IMR-90 (cell line): ENCODE data around the gene MYO1H. TPM values are rescaled to one million over a fixed set of nuclear protein-coding genes. Genes with fewer than 3 reads are reported as not detected.

Source experiments
- ATAC-seq: fragments of 200-7000 bp; cut with Tn5 transposase; 2 replicates; pipeline ENCODE4 v1.9.1; 2020; ENCODE audit warnings: low read depth, mild to moderate bottlenecking, moderate library complexity
- BruUV-seq: library from RNA; stranded (reverse); fragments of 400-500 nt; replicated peaks from 2 replicates; lab custom pipeline; 2021; lab: Mats Ljungman, UMichigan
- CTCF ChIA-PET: fragments of 300-600 bp; formaldehyde crosslinking; extraction: SDS; loops from one replicate; lab custom pipeline; 2021; ENCODE audit warnings: antibody characterized with exemption; lab: Yijun Ruan, JAX
- POLR2A ChIA-PET: fragments of 300-600 bp; sonication (Branson Sonifier 250); formaldehyde crosslinking; loops from one replicate; lab custom pipeline; 2022; ENCODE audit warnings: antibody characterized with exemption; ENCODE audit not compliant: unreplicated experiment; lab: Charles Lee
- DNase-seq: peaks from one replicate; pipeline ENCODE4 v3.0.0; 2013
- H2AFZ ChIP-seq: replicated peaks from 2 replicates; pipeline ENCODE3; 2013; ENCODE audit warnings: low read length, mild to moderate bottlenecking; ENCODE audit not compliant: poor library complexity
- H2AK5ac ChIP-seq: 2 replicates; pipeline ENCODE4 v1.6.1; 2013; ENCODE audit warnings: low read depth, low read length, inconsistent platforms
- H2AK9ac ChIP-seq: replicated peaks from 2 replicates; pipeline ENCODE3; 2013; ENCODE audit warnings: mild to moderate bottlenecking, low read depth, low read length, moderate library complexity; ENCODE audit not compliant: poor library complexity
- H2BK120ac ChIP-seq: 2 replicates; pipeline ENCODE4 v1.6.1; 2013; ENCODE audit warnings: low read depth, low read length, inconsistent platforms
- H2BK15ac ChIP-seq: 3 replicates; pipeline ENCODE4 v1.6.1; 2013; ENCODE audit warnings: low read depth, low read length, inconsistent platforms
- H2BK20ac ChIP-seq: 2 replicates; pipeline ENCODE4 v1.6.1; 2013; ENCODE audit warnings: low read depth, mild to moderate bottlenecking, inconsistent platforms, low read length, moderate library complexity
- H2BK5ac ChIP-seq: 2 replicates; pipeline ENCODE4 v1.6.1; 2013; ENCODE audit warnings: mild to moderate bottlenecking, low read depth, low read length, inconsistent platforms; ENCODE audit not compliant: poor library complexity, severe bottlenecking
- H3K14ac ChIP-seq: replicated peaks from 2 replicates; pipeline ENCODE4 v1.6.1; 2013; ENCODE audit warnings: low read depth, low read length, inconsistent platforms
- H3K18ac ChIP-seq: 2 replicates; pipeline ENCODE4 v1.6.1; 2013; ENCODE audit warnings: low read depth, low read length, control low read depth
- H3K23ac ChIP-seq: 2 replicates; pipeline ENCODE4 v1.6.1; 2013; ENCODE audit warnings: low read depth, low read length, inconsistent platforms
- H3K27ac ChIP-seq: 2 replicates; pipeline ENCODE4 v1.5.1; 2013; ENCODE audit warnings: mild to moderate bottlenecking, control low read depth, low read length; ENCODE audit not compliant: insufficient read depth
- H3K27me3 ChIP-seq: 2 replicates; pipeline ENCODE4 v1.6.1; 2013; ENCODE audit warnings: low read length; ENCODE audit not compliant: control insufficient read depth, insufficient read depth
- H3K36me3 ChIP-seq: 2 replicates; pipeline ENCODE4 v1.6.1; 2013; ENCODE audit warnings: low read length, mixed read lengths; ENCODE audit not compliant: control insufficient read depth, insufficient read depth
- H3K4ac ChIP-seq: 2 replicates; pipeline ENCODE4 v1.6.1; 2013; ENCODE audit warnings: low read depth, low read length, inconsistent platforms
- H3K4me1 ChIP-seq: 2 replicates; pipeline ENCODE4 v1.6.1; 2013; ENCODE audit warnings: low read length, mixed read lengths; ENCODE audit not compliant: control insufficient read depth, insufficient read depth
- H3K4me2 ChIP-seq: 2 replicates; pipeline ENCODE4 v1.6.1; 2013; ENCODE audit warnings: low read depth, mild to moderate bottlenecking, control low read depth, low read length, moderate library complexity
- H3K4me3 ChIP-seq: 2 replicates; pipeline ENCODE4 v1.5.1; 2013; ENCODE audit warnings: low read depth, mild to moderate bottlenecking, control low read depth, low read length, moderate library complexity; ENCODE audit not compliant: insufficient read depth
- H3K56ac ChIP-seq: 2 replicates; pipeline ENCODE4 v1.6.1; 2013; ENCODE audit warnings: low read length, inconsistent platforms; ENCODE audit not compliant: insufficient read depth; ENCODE audit errors: extremely low read depth
- H3K79me1 ChIP-seq, 2 experiments: 2 replicates each; pipeline ENCODE4 v1.6.1; 2013; ENCODE audit warnings: low read length in 2 of 2, inconsistent platforms in 1 of 2, low read depth in 1 of 2
- H3K9ac ChIP-seq: 2 replicates; pipeline ENCODE4 v1.6.1; 2013; ENCODE audit warnings: low read depth, low read length, control low read depth
- H3K9me1 ChIP-seq: 2 replicates; pipeline ENCODE4 v1.6.1; 2013; ENCODE audit warnings: low read length, inconsistent platforms; ENCODE audit not compliant: insufficient read depth
- H3K9me3 ChIP-seq: 2 replicates; pipeline ENCODE4 v1.6.1; 2013; ENCODE audit warnings: low read length; ENCODE audit not compliant: control insufficient read depth, insufficient read depth
- H4K20me1 ChIP-seq: 2 replicates; pipeline ENCODE4 v1.6.1; 2013; ENCODE audit warnings: low read length, inconsistent platforms; ENCODE audit not compliant: insufficient read depth
- H4K5ac ChIP-seq: 2 replicates; pipeline ENCODE4 v1.6.1; 2013; ENCODE audit warnings: mild to moderate bottlenecking, low read depth, low read length, control low read depth
- H4K8ac ChIP-seq, 2 experiments: 2 replicates each; pipeline ENCODE4 v1.6.1; 2013; ENCODE audit warnings: low read depth in 2 of 2, low read length in 2 of 2, control low read depth in 1 of 2, inconsistent platforms in 1 of 2
- H4K91ac ChIP-seq: 2 replicates; pipeline ENCODE4 v1.6.1; 2013; ENCODE audit warnings: low read depth, low read length, inconsistent platforms; ENCODE audit not compliant: insufficient read depth
- CHD1 ChIP-seq: IDR thresholded peaks from 2 replicates; pipeline ENCODE4 v1.6.1; 2012; ENCODE audit warnings: low read depth, low read length, improper control_type of control experiment
- CTCF ChIP-seq: conservative IDR thresholded peaks from 2 replicates; pipeline ENCODE4 v1.5.1; 2012; ENCODE audit warnings: mild to moderate bottlenecking, low read depth, low read length, improper control_type of control experiment
- ELK1 ChIP-seq: fragments of 150-350 bp; IDR thresholded peaks from 2 replicates; pipeline ENCODE4 v1.6.1; 2016; ENCODE audit warnings: low read depth, mild to moderate bottlenecking, low read length, moderate library complexity, borderline replicate concordance
- FOS ChIP-seq: fragments of 150-350 bp; IDR thresholded peaks from 2 replicates; pipeline ENCODE4 v1.6.1; 2016; ENCODE audit warnings: low read depth, low read length
- MXI1 ChIP-seq: IDR thresholded peaks from 2 replicates; pipeline ENCODE4 v1.6.1; 2012; ENCODE audit warnings: low read depth, mild to moderate bottlenecking, low read length, moderate library complexity, borderline replicate concordance
- POLR2A ChIP-seq: IDR thresholded peaks from 2 replicates; pipeline ENCODE4 v1.6.1; 2012; ENCODE audit warnings: mild to moderate bottlenecking, low read depth, low read length
- RCOR1 ChIP-seq: IDR thresholded peaks from 2 replicates; pipeline ENCODE4 v1.6.1; 2012; ENCODE audit warnings: mild to moderate bottlenecking, low read length, improper control_type of control experiment; ENCODE audit not compliant: insufficient replicate concordance
- RFX5 ChIP-seq: IDR thresholded peaks from 2 replicates; pipeline ENCODE4 v1.8.0; 2012; ENCODE audit warnings: low read depth, mild to moderate bottlenecking, low read length, moderate library complexity
- WGBS, 2 experiments: methylation state at CpG; one replicate each; pipeline versions ENCODE4 v1.1.5 to v1.1.7; 2013; ENCODE audit warnings: missing lambda C conversion rate in 2 of 2; ENCODE audit not compliant: insufficient read length in 1 of 2; ENCODE audit errors: extremely low coverage in 2 of 2; 5-methylcytosine and 5-hydroxymethylcytosine counted together
- dilution Hi-C: fragments of 300-500 bp; cut with HindIII; formaldehyde crosslinking; loops from one replicate; pipeline ENCODE4 v1.14.3; 2018; ENCODE audit warnings: low sequenced_read_pairs; ENCODE audit not compliant: unreplicated experiment
- in situ Hi-C: fragments of 300-500 bp; cut with MboI; formaldehyde crosslinking; loops from 3 replicates; pipeline ENCODE4 v1.14.3; 2019; ENCODE audit warnings: low sequenced_read_pairs, inconsistent platforms, mixed read lengths
- intact Hi-C: fragments of 100-400 bp; cut with micrococcal nuclease; formaldehyde crosslinking; loops from 2 replicates; pipeline ENCODE4 v1.10.0; 2022
- polyA plus RNA-seq, 3 experiments: library from polyadenylated mRNA; depleted of rRNA; stranded (reverse); fragments of >200 nt; gene quantifications; 2 replicates each; pipeline ENCODE4 v1.2.3, GENCODE V29; 2012; ENCODE audit warnings: low replicate concordance in 1 of 3
- total RNA-seq: library from RNA; depleted of rRNA; stranded (reverse); fragments of >200 nt; gene quantifications from 2 replicates; pipeline ENCODE4 v1.2.3, GENCODE V29; 2012

MYO1H gene
- total and polyA plus RNA-seq, 2 of the 4 experiments (the other 2 are of a cell fraction): not detected

GRCh38 chr12:109423392-109423791, 75.7 kb downstream of the MYO1H start:
- H4K5ac ChIP-seq: no peak overlapping the region
- H3K4me1 ChIP-seq: no peaks in the 10 kb centered on the region; the same call in none of the 2 replicates
- no peak for TF ChIP-seq MXI1
- TF ChIP-seq CTCF: no peak
- TF ChIP-seq ELK1: no peak
- no peak for TF ChIP-seq RCOR1
- no peak for TF ChIP-seq CHD1
- no peak for TF ChIP-seq RFX5
- TF ChIP-seq POLR2A: no peak
- no peak for TF ChIP-seq FOS
- H3K36me3 ChIP-seq: no peaks in the 10 kb centered on the region
- no peak overlapping the region for H3K14ac ChIP-seq
- no peak overlapping the region for H3K56ac ChIP-seq
- no peak overlapping the region for H3K4me3 ChIP-seq
- dilution Hi-C loops (no loop called here), in situ Hi-C loops (loop anchor here (10.0 kb wide), 1 partner anchor 351 kb away; no protein-coding TSS in a partner anchor), intact Hi-C loops (no loop called here)
- ChIA-PET POLR2A (no interaction called here), CTCF (no interaction called here)
- no peak overlapping the region for H2AK5ac ChIP-seq
- no peak overlapping the region for H2AK9ac ChIP-seq
- H2BK20ac ChIP-seq: no peak overlapping the region
- H2AFZ ChIP-seq: no peak overlapping the region
- H2BK15ac ChIP-seq: no peak overlapping the region
- ATAC-seq (no peak), DNase-seq (no peak)
- H3K79me1 ChIP-seq: no peaks in the 10 kb centered on the region
- H3K23ac ChIP-seq: no peak overlapping the region
- no peak overlapping the region for H4K8ac ChIP-seq
- H3K27ac ChIP-seq: no peak overlapping the region
- no peaks in the 10 kb centered on the region for H3K9me3 ChIP-seq
- 0 out of 2 replicates have a peak, but pooled peaks cover 2% of the 10 kb centered on the region for H3K9me1 ChIP-seq
- 100% methylated on average over 1 of the region's 9 CpGs; no CpG with 5 or more reads in 1 of the 2 experiments for WGBS, 2 experiments
- no peak overlapping the region for H4K91ac ChIP-seq
- peaks cover 17% of the 10 kb centered on the region; the same call in 1 of the 2 replicates for H3K27me3 ChIP-seq
- H3K4ac ChIP-seq: no peak overlapping the region
- no peak overlapping the region for H3K4me2 ChIP-seq
- H3K18ac ChIP-seq: no peak overlapping the region
- no peak overlapping the region for H3K9ac ChIP-seq
- no peaks in the 10 kb centered on the region for H4K20me1 ChIP-seq
- H2BK120ac ChIP-seq: no peak overlapping the region
- no peak overlapping the region for H2BK5ac ChIP-seq
- no TSS peak for BruUV-seq
